Fibroblast of skin of abdomen (primary cell): ENCODE results near the gene NAV2.
"Not testable (repeated sequence)": the region's sequence is repeated elsewhere in the genome, so short reads cannot be mapped to it uniquely, and the experiment has no call there.

ENCODE experiments used
- DNase-seq: peaks from one replicate; pipeline ENCODE4 v3.0.0-alpha.2; 2013

Gene NAV2

GRCh38 chr11:19869946-19870589 lies 157.4 kb downstream of the NAV2 start:
- no peak for DNase-seq

GRCh38 chr11:19871531-19871930 lies 158.9 kb downstream of the NAV2 start:
- DNase-seq, result no peak

GRCh38 chr11:19872512-19873145 lies 160.0 kb downstream of the NAV2 start:
- DNase-seq, result no peak

GRCh38 chr11:19873730-19874129 lies 161.1 kb downstream of the NAV2 start:
- no peak for DNase-seq

GRCh38 chr11:19874266-19874665 lies 161.6 kb downstream of the NAV2 start:
- DNase-seq, result no peak

- no peak for DNase-seq
Measured at GRCh38 chr11:19876750-19877149, 164.1 kb downstream of the NAV2 start.

GRCh38 chr11:19878520-19878919 lies 165.9 kb downstream of the NAV2 start:
- no peak for DNase-seq

- DNase-seq, result no peak
Measured at GRCh38 chr11:19879307-19880087, 166.9 kb downstream of the NAV2 start.

GRCh38 chr11:19880088-19880345 lies 167.4 kb downstream of the NAV2 start:
- no peak for DNase-seq

- no peak for DNase-seq
Measured at GRCh38 chr11:19881177-19881576, 168.5 kb downstream of the NAV2 start.

- no peak for DNase-seq
Measured at GRCh38 chr11:19882356-19882755, 169.7 kb downstream of the NAV2 start.

- DNase-seq, result no peak
Measured at GRCh38 chr11:19886498-19886897, 173.9 kb downstream of the NAV2 start.

GRCh38 chr11:19887842-19888241 lies 175.2 kb downstream of the NAV2 start:
- no peak for DNase-seq

GRCh38 chr11:19889531-19889930 lies 176.9 kb downstream of the NAV2 start:
- peak; percentile 79 for DNase-seq

- DNase-seq, result peak; percentile 93
Measured at GRCh38 chr11:19890308-19890707, 177.7 kb downstream of the NAV2 start.

GRCh38 chr11:19891022-19891421 lies 178.4 kb downstream of the NAV2 start:
- DNase-seq, result peak; percentile 26

- no peak for DNase-seq
Measured at GRCh38 chr11:19892387-19892786, 179.8 kb downstream of the NAV2 start.

GRCh38 chr11:19892876-19893275 lies 180.2 kb downstream of the NAV2 start:
- peak; percentile 65 for DNase-seq

GRCh38 chr11:19894404-19894803 lies 181.8 kb downstream of the NAV2 start:
- no peak for DNase-seq

GRCh38 chr11:19895037-19895436 lies 182.4 kb downstream of the NAV2 start:
- DNase-seq, result not testable (repeated sequence)

GRCh38 chr11:19895776-19896175 lies 183.1 kb downstream of the NAV2 start:
- DNase-seq, result no peak

- DNase-seq, result peak; percentile 78
Measured at GRCh38 chr11:19903620-19904069, 191.0 kb downstream of the NAV2 start.

GRCh38 chr11:19905280-19905853 lies 192.7 kb downstream of the NAV2 start:
- DNase-seq, result peak; percentile 60

- DNase-seq, result no peak
Measured at GRCh38 chr11:19906126-19906525, 193.5 kb downstream of the NAV2 start.
